ENCODE results near the gene HIRA.
A peak's percentile ranks its signal among the peaks of the same experiment; 100 is the strongest.

The HIRA gene

GRCh38 chr22:19431649-19432132, at the start of gene HIRA:
TSS of gene HIRA (minus strand) at chr22:19431733. CDS start at chr22:19431476, 257 bp downstream.
- no peaks in the 10 kb centered on the region for H3K27me3 Mint-ChIP-seq (ENCODE audit: low read depth)
- H3K36me3 Mint-ChIP-seq (ENCODE audit: low read depth) = peaks cover 28% of the 10 kb centered on the region
- peak within 1 kb of the TSS; percentile 91 for H3K27ac Mint-ChIP-seq
- H3K4me1 Mint-ChIP-seq (ENCODE audit: low read depth) = peaks cover 28% of the 10 kb centered on the region
- H3K9me3 Mint-ChIP-seq = no peaks in the 10 kb centered on the region
- H3K4me3 Mint-ChIP-seq = peak within 1 kb of the TSS; percentile 94

GRCh38 chr22:19480789-19481188, 49.3 kb upstream of the HIRA start:
- peaks cover 26% of the 10 kb centered on the region for H3K36me3 Mint-ChIP-seq (ENCODE audit: low read depth)

DNA sequence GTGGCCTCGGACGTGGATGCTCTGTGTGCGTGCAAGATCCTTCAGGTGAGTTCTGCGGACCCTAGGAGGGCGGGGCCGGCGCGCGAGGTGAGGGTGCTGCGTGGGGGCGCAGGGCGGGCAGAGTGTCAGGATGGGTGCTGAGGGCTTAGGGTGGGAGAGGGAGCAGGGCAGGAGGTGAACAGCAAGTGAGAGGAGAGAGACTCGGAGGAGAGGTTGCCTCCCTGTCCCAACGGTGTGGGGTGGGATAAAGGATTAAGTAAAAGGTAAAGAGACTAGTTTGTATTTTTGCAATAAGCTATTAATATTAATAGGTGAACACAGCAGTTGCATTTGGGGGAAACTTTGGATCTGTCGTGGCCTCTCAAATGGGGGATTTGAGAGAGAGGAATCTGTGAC, 48.6 kb upstream of the HIRA start:
- peak overlapping the region; percentile 98 for H3K4me3 Mint-ChIP-seq
- H3K9me3 Mint-ChIP-seq = no peaks in the 10 kb centered on the region
- peaks cover 23% of the 10 kb centered on the region for H3K36me3 Mint-ChIP-seq (ENCODE audit: low read depth)
- H3K27me3 Mint-ChIP-seq (ENCODE audit: low read depth) = no peaks in the 10 kb centered on the region
- H3K27ac Mint-ChIP-seq = peak overlapping the region; percentile 99
- H3K4me1 Mint-ChIP-seq (ENCODE audit: low read depth) = peaks cover 32% of the 10 kb centered on the region

More at GRCh38 chr22:19480789-19481188, 49.3 kb upstream of the HIRA start:
- Mint-ChIP-seq H3K4me1 (ENCODE audit: low read depth) (peaks cover 32% of the 10 kb centered on the region), H3K9me3 (no peaks in the 10 kb centered on the region), H3K4me3 (peak overlapping the region; percentile 98), H3K27me3 (ENCODE audit: low read depth) (no peaks in the 10 kb centered on the region), H3K27ac (peak overlapping the region; percentile 99)

DNA sequence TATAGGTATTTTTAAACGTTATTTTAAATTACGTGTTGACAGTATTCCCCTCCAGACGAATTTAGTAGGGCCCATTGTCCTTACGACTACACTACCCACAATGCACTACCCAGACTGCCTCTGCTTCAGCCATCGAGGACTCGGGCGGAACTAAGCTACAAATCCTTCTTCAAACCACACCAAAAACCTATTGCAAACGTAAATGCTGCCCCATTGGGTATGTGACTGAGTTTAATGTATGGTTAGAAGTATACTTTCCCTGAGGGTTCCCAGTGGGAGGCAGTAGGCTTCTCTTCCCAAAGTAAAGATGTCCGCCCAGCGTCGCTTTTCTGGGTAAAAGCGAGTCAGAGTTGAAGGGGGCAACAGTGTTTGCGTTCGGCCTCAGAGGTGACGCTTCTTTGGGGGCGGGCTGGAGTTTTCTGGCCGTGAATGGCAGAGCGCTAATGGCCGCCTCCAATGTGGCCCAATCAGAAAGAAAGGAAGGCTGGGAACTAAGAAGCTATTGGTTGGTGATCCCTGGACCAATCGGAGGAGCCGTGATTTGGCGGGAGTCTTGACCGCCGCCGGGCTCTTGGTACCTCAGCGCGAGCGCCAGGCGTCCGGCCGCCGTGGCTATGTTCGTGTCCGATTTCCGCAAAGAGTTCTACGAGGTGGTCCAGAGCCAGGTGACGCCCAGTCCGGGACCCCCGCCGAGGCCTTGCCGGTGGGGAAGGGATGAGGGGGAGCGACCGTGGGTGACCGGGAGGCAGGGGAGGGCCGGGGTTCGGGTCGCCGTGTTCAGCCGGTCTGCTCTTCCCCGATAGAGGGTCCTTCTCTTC, 48.0 kb upstream of the HIRA start, which contains the start of gene CDC45:
TSS of gene CDC45 (plus strand) at position 566 of the 818 bp plus-strand sequence. CDS start at position 615, 49 bp downstream.
- no peaks in the 10 kb centered on the region for H3K27me3 Mint-ChIP-seq (ENCODE audit: low read depth)
- peaks cover 17% of the 10 kb centered on the region for H3K36me3 Mint-ChIP-seq (ENCODE audit: low read depth)
- H3K4me1 Mint-ChIP-seq (ENCODE audit: low read depth) = peaks cover 29% of the 10 kb centered on the region
- H3K9me3 Mint-ChIP-seq = no peaks in the 10 kb centered on the region
- H3K4me3 Mint-ChIP-seq = peak within 1 kb of the TSS; percentile 98
- peak within 1 kb of the TSS; percentile 99 for H3K27ac Mint-ChIP-seq

- Mint-ChIP-seq H3K4me1 (ENCODE audit: low read depth) (peaks cover 30% of the 10 kb centered on the region), H3K4me3 (peak within 1 kb of the TSS; percentile 98), H3K36me3 (ENCODE audit: low read depth) (peaks cover 18% of the 10 kb centered on the region), H3K27ac (peak within 1 kb of the TSS; percentile 99), H3K27me3 (ENCODE audit: low read depth) (no peaks in the 10 kb centered on the region), H3K9me3 (no peaks in the 10 kb centered on the region)
Measured at GRCh38 chr22:19478901-19479354, 47.4 kb upstream of the HIRA start, which contains the start of gene UFD1. TSS of gene UFD1 (minus strand) at chr22:19479193. CDS start at chr22:19479085, 108 bp downstream.

DNA sequence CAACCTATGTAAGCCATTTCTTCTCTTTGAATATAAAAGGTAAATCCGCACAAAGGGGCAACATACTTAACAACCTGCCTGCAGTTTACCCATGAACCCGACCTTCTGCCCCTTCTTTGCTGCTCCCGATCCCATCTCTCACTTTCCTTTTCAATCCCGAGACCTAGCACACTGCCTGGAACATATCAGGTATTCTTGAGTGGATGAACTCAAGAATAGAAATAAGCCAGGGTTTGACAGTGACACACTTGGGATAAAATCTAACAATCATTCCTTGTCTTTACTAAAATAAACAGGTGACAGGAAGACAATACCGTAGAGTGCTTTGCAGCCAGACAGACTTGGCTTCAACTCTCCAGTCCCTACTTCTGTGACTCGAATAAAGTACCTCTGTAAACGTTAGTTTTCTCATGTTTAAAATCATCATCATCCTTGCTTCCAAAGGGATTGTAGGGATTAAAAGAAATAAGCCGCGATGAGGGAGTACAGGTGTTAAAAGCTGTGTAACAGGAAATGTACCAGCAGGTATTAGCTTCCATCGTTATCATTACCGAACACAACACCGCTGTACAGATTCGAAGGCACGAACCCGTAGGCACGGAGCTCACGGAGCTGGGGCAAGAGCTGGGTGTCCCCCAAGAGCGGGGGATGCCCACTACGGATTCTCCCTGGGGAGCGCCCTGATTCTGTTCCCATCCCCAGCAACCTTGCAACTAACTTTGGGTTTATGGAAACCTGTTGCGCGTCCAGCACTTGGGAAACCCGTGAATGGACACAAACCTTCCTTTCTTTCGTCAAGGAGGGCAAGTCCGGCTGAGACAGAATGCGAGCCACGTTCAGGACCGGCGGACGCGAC, 46.7 kb upstream of the HIRA start:
- peak overlapping the region; percentile 98 for H3K4me3 Mint-ChIP-seq
- H3K4me1 Mint-ChIP-seq (ENCODE audit: low read depth) = peaks cover 32% of the 10 kb centered on the region
- H3K9me3 Mint-ChIP-seq = no peaks in the 10 kb centered on the region
- peak overlapping the region; percentile 83 for H3K27ac Mint-ChIP-seq
- H3K36me3 Mint-ChIP-seq (ENCODE audit: low read depth) = peaks cover 19% of the 10 kb centered on the region
- no peaks in the 10 kb centered on the region for H3K27me3 Mint-ChIP-seq (ENCODE audit: low read depth)

DNA sequence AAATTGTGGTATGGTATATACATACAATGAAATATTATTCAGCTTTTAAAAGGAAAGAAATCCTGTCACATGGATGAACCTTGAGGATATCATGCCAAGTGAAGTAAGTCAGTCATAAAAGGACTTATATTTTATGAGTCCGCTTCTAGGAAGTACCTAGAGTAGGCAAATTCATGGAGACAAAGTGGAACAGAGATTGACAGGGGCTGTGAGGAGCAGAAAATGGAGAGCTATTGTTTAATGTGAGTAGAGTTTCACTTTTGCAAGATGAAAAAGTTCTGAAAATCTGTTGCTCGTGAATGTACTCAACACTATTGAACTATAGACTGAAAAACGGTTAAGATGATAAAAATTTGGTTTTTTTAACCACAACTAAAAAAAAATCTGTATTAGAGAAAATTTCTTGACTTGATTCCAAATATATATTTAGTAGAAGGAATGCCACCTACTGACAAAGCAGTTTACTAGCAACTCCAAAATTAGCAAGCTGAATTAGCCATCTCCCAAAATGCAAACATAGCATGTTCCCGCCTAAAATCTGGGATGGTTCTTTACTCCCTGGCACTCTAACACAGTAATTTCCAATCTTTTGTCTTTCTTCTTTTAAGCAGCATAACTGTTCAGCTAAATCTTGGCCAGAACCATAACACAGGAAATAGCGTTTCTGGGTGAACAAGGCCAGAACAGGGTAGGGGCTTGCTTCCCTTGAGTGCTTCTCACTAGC, 46.0 kb upstream of the HIRA start:
- Mint-ChIP-seq H3K9me3 (no peaks in the 10 kb centered on the region), H3K4me1 (ENCODE audit: low read depth) (peaks cover 30% of the 10 kb centered on the region), H3K27me3 (ENCODE audit: low read depth) (no peaks in the 10 kb centered on the region), H3K36me3 (ENCODE audit: low read depth) (peaks cover 17% of the 10 kb centered on the region), H3K4me3 (peak overlapping the region; percentile 98), H3K27ac (peak overlapping the region; percentile 86)

- Mint-ChIP-seq H3K36me3 (ENCODE audit: low read depth) (peaks cover 26% of the 10 kb centered on the region), H3K27me3 (ENCODE audit: low read depth) (no peaks in the 10 kb centered on the region), H3K4me1 (ENCODE audit: low read depth) (peaks cover 30% of the 10 kb centered on the region), H3K9me3 (no peaks in the 10 kb centered on the region), H3K27ac (peak overlapping the region; percentile 39), H3K4me3 (no peak overlapping the region)
Measured at GRCh38 chr22:19476023-19476422, 44.5 kb upstream of the HIRA start.

DNA sequence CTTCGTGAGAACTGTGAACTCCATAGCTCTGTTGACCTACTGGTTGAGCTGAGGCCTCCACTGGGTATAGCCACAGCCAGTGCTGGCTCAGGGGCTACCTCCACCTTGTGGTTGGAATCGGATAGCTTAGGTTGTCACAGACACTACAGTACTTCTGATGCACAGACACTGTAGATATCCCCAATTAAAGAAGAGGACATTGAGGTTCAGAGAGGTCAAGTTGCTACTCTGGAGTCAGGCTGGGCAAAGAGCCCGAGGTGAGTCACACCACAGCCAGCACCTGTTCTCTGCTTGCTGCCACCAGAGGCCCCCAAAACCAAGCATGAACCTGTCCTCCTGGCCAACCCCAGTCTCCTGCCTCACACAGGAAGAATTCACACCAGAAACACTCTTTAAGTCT, 42.0 kb upstream of the HIRA start:
- H3K4me3 Mint-ChIP-seq = no peak overlapping the region

DNA sequence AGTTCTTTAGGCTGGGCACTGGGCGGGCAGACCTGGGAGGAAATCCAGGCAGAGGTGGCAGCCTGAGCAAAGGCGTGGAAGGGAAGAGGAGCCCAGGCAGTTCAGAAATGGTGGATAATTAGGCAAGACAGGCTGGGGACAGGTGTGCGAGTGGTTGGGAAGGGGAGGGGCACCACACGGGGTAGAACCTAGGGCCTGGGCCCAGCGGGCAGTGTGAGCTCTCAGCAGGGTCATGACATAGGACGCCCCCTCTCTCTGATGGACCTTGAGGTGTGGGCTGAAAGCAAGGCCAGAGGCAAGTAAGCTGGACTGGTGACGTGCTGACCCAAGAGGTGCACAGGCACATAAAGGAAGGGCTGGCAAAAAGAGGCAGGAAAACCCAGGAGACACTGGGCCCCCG, 40.7 kb upstream of the HIRA start:
- H3K27me3 Mint-ChIP-seq (ENCODE audit: low read depth) = no peaks in the 10 kb centered on the region
- no peak overlapping the region for H3K27ac Mint-ChIP-seq
- peaks cover 51% of the 10 kb centered on the region for H3K36me3 Mint-ChIP-seq (ENCODE audit: low read depth)
- peaks cover 9% of the 10 kb centered on the region for H3K4me1 Mint-ChIP-seq (ENCODE audit: low read depth)
- no peak overlapping the region for H3K4me3 Mint-ChIP-seq
- no peaks in the 10 kb centered on the region for H3K9me3 Mint-ChIP-seq

More for the DNA sequence above, 42.0 kb upstream of the HIRA start:
- Mint-ChIP-seq H3K27ac (no peak overlapping the region), H3K36me3 (ENCODE audit: low read depth) (peaks cover 40% of the 10 kb centered on the region), H3K27me3 (ENCODE audit: low read depth) (no peaks in the 10 kb centered on the region), H3K9me3 (no peaks in the 10 kb centered on the region), H3K4me1 (ENCODE audit: low read depth) (peaks cover 19% of the 10 kb centered on the region)

GRCh38 chr22:19471572-19471971, 40.0 kb upstream of the HIRA start:
- H3K4me3 Mint-ChIP-seq = no peak overlapping the region
- H3K36me3 Mint-ChIP-seq (ENCODE audit: low read depth) = peaks cover 53% of the 10 kb centered on the region
- H3K27ac Mint-ChIP-seq = no peak overlapping the region
- H3K27me3 Mint-ChIP-seq (ENCODE audit: low read depth) = no peaks in the 10 kb centered on the region
- H3K9me3 Mint-ChIP-seq = no peaks in the 10 kb centered on the region
- peaks cover 6% of the 10 kb centered on the region for H3K4me1 Mint-ChIP-seq (ENCODE audit: low read depth)

DNA sequence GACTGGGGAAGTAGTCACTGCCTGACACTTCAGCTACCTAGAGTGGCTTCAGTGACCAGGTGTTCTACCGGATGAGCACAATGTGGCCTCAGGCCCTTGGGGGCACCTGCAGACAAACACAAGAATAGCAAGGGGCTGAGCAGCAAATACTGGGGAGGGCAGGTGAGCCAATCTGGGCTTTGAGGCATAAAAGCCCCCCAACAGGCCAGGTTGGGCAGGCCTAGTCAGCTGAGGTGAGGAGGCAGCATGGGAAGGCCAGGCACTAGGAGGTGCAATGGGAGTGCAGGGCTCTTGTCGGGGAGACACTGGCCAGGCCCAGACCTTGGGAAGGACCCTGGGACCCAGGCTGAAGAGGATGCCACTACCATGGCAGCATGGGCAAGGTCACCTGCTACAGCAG, 38.5 kb upstream of the HIRA start:
- Mint-ChIP-seq H3K27ac (no peak overlapping the region), H3K36me3 (ENCODE audit: low read depth) (peaks cover 56% of the 10 kb centered on the region), H3K9me3 (no peaks in the 10 kb centered on the region), H3K27me3 (ENCODE audit: low read depth) (no peaks in the 10 kb centered on the region), H3K4me1 (ENCODE audit: low read depth) (peaks cover 8% of the 10 kb centered on the region), H3K4me3 (no peak overlapping the region)

DNA sequence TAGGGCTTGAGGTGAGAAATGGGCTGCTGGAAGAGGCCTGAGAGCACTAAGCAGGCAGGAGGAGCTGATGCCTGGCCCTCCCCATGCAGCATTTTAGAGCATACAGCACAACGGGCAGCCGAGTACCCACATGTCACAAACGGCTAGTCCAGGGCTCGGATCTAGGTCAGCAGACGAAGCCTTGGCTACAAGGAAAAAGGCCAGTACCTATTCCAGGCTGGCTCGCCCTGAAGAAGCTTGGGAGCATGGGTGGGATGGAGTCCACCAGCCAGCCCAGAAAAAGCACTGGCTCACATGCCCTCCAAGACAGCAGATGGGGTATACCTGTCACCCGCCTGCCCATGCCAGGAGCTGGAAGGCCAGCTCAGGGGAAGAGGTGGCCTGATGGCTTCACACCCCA, 37.9 kb upstream of the HIRA start:
- H3K9me3 Mint-ChIP-seq = no peaks in the 10 kb centered on the region
- H3K27ac Mint-ChIP-seq = no peak overlapping the region
- H3K36me3 Mint-ChIP-seq (ENCODE audit: low read depth) = peaks cover 59% of the 10 kb centered on the region
- H3K4me1 Mint-ChIP-seq (ENCODE audit: low read depth) = peaks cover 14% of the 10 kb centered on the region
- H3K4me3 Mint-ChIP-seq = no peak overlapping the region
- H3K27me3 Mint-ChIP-seq (ENCODE audit: low read depth) = no peaks in the 10 kb centered on the region

DNA sequence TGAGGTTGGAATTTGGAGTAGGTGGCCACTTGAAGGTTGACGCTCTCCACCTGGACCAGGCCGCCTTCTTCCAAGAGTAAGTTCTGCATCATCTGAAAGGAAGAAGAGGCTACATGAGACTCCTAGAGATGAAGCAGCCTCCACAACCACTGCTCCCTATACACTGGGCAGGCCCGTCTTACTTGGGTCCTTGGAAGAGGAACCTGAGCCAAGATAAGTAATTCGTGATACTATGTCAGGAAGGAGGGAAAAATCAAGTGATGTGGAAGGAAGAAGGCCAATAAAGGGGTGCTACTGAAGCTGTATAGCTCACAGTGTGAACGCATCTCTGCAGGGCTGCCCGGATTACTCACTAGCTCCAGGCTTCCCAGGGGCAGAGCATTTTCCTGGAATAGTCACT, 36.4 kb upstream of the HIRA start:
- Mint-ChIP-seq H3K27me3 (ENCODE audit: low read depth) (no peaks in the 10 kb centered on the region), H3K9me3 (no peaks in the 10 kb centered on the region), H3K27ac (no peak overlapping the region), H3K36me3 (ENCODE audit: low read depth) (peaks cover 57% of the 10 kb centered on the region), H3K4me1 (ENCODE audit: low read depth) (peaks cover 12% of the 10 kb centered on the region), H3K4me3 (no peak overlapping the region)
